ENCODE results near the gene CPTP. TPM values are rescaled to one million over a fixed set of nuclear protein-coding genes. Genes with fewer than 3 reads are reported as not detected.

CPTP gene
- total RNA-seq, 1 donor from 2014 or later: 20.4 TPM

- Histone ChIP-seq H3K4me3 (no peak overlapping the region), H3K36me3 (peaks cover 48% of the 10 kb centered on the region), H3K9me3 (no peaks in the 10 kb centered on the region), H3K27ac (no peak overlapping the region), H3K4me1 (peaks cover 28% of the 10 kb centered on the region), H3K27me3 (no peaks in the 10 kb centered on the region)
- intact Hi-C loops (cut with DNase I): no loop called here
- no peak for DNase-seq
- TF ChIP-seq CTCF (IDR thresholded peaks at IDR 0.05): no peak
- no peak for ATAC-seq
Measured at GRCh38 chr1:1310476-1311053, 14.0 kb upstream of the CPTP start.

- no peak for TF ChIP-seq CTCF (IDR thresholded peaks at IDR 0.05)
- Histone ChIP-seq H3K9me3 (no peaks in the 10 kb centered on the region), H3K27ac (no peak overlapping the region), H3K4me3 (no peak overlapping the region), H3K27me3 (no peaks in the 10 kb centered on the region), H3K36me3 (peaks cover 48% of the 10 kb centered on the region), H3K4me1 (peaks cover 20% of the 10 kb centered on the region)
- DNase-seq (no peak), ATAC-seq (no peak)
- intact Hi-C loops (cut with DNase I): no loop called here
Measured at GRCh38 chr1:1311107-1312104, 13.2 kb upstream of the CPTP start.

- H3K9me3 ChIP-seq: no peaks in the 10 kb centered on the region
- intact Hi-C loops (cut with DNase I): no loop called here
- TF ChIP-seq CTCF (IDR thresholded peaks at IDR 0.05): no peak
- no peak for ATAC-seq
- no peaks in the 10 kb centered on the region for H3K27me3 ChIP-seq
- peaks cover 54% of the 10 kb centered on the region for H3K36me3 ChIP-seq
- H3K4me3 ChIP-seq: no peak overlapping the region
- no peak for DNase-seq
- H3K4me1 ChIP-seq: peaks cover 17% of the 10 kb centered on the region
- no peak overlapping the region for H3K27ac ChIP-seq
Measured at GRCh38 chr1:1312450-1313314, 11.9 kb upstream of the CPTP start.

- intact Hi-C loops (cut with DNase I): no loop called here
- DNase-seq: no peak
- Histone ChIP-seq H3K4me3 (no peak overlapping the region), H3K4me1 (peaks cover 19% of the 10 kb centered on the region), H3K27ac (no peak overlapping the region), H3K27me3 (no peaks in the 10 kb centered on the region), H3K9me3 (no peaks in the 10 kb centered on the region), H3K36me3 (peaks cover 56% of the 10 kb centered on the region)
- TF ChIP-seq CTCF (IDR thresholded peaks at IDR 0.05): no peak
- ATAC-seq: no peak
Measured at GRCh38 chr1:1313500-1314236, 10.9 kb upstream of the CPTP start.

GRCh38 chr1:1314237-1314586 is 10.4 kb upstream of the CPTP start:
- DNase-seq: no peak
- H3K4me3 ChIP-seq: no peak overlapping the region
- peaks cover 61% of the 10 kb centered on the region for H3K36me3 ChIP-seq
- ATAC-seq: no peak
- peaks cover 15% of the 10 kb centered on the region for H3K4me1 ChIP-seq
- H3K27ac ChIP-seq: no peak overlapping the region
- H3K27me3 ChIP-seq: no peaks in the 10 kb centered on the region
- no peak for TF ChIP-seq CTCF (IDR thresholded peaks at IDR 0.05)
- H3K9me3 ChIP-seq: no peaks in the 10 kb centered on the region
- intact Hi-C loops (cut with DNase I): no loop called here

Measured in upper lobe of right lung (tissue), 1 donor.